K562 treated with DMSO at 1 percent for 24 hours (cell line): ENCODE measurements around the gene CXorf38. TPM values are rescaled to one million over a fixed set of nuclear protein-coding genes. Genes with fewer than 3 reads are reported as not detected.

Source experiments
- total RNA-seq: library from RNA; unstranded; fragments of 300-600 nt; gene quantifications from 2 replicates; pipeline ENCODE4 v1.2.3, GENCODE V29; 2022; ENCODE audit warnings: low read depth; ENCODE audit not compliant: insufficient read depth

CXorf38 gene
- total RNA-seq, result 5.5 and 5.7 TPM in 2 replicates

GRCh38 chrX:40647307-40648197, at the start of gene CXorf38:
Gene CXorf38, minus strand, starts transcription at chrX:40647561. Its CDS starts 41 bp downstream, at chrX:40647520.

GRCh38 chrX:40623139-40623536, 24.2 kb downstream of the CXorf38 start, which contains the start of gene MPC1L:
Gene MPC1L, plus strand, starts transcription at chrX:40623428. Its CDS starts 138 bp downstream, at chrX:40623566.

GRCh38 chrX:40580537-40581335, 66.6 kb downstream of the CXorf38 start, which contains the start of gene ATP6AP2:
Gene ATP6AP2, plus strand, starts transcription at chrX:40580970. Its CDS starts 96 bp downstream, at chrX:40581066.

Other genes starting within 250 kb of the CXorf38 start
- 35.2 and 45.3 TPM in 2 replicates for gene ATP6AP2, start 66.6 kb downstream of the CXorf38 start, total RNA-seq
- gene MPC1L, start 24.1 kb downstream of the CXorf38 start, total RNA-seq, result not detected in 2 replicates
- gene MED14, start 88.0 kb upstream of the CXorf38 start, total RNA-seq, result 14.4 and 15.5 TPM in 2 replicates